Hypothalamus (tissue), 51 donors: ENCODE results near the gene TOR1AIP2.

Source experiments
- DNase-seq, 51 donors: peaks; one replicate each; lab custom pipeline; 2025; lab: John Stamatoyannopoulos, UW

The TOR1AIP2 gene

DNA sequence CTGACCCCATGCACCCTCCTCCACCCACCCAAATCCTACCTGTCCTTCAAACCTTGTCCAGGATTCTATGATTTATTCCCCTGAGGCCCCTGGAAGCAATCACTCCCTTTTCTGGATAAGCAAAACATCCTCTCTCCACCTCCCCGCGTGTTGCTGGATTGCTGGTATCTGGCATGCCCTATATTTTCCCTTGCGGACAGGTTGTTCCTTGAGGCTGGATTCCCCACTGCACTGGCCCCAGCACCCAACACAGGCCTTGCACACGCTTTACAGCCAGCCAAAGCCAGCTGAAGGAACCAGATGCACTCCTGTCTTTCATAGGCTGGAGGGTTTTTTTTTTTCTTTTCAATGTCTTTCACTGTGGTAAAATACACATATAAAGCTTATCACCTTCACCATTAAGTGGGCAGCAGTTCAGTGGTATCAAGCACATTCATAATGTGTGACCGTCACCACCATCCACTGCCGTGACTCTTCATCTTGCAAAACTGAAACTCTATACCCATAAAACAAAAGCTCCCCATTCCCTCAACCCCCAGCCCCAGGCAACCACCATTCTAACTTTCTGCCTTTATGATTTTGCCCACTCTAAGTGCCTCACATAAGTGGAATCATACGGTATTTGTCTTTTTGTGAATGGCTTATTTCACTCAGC is 50.9 kb downstream of the TOR1AIP2 start:
- DNase-seq, result no peak

DNA sequence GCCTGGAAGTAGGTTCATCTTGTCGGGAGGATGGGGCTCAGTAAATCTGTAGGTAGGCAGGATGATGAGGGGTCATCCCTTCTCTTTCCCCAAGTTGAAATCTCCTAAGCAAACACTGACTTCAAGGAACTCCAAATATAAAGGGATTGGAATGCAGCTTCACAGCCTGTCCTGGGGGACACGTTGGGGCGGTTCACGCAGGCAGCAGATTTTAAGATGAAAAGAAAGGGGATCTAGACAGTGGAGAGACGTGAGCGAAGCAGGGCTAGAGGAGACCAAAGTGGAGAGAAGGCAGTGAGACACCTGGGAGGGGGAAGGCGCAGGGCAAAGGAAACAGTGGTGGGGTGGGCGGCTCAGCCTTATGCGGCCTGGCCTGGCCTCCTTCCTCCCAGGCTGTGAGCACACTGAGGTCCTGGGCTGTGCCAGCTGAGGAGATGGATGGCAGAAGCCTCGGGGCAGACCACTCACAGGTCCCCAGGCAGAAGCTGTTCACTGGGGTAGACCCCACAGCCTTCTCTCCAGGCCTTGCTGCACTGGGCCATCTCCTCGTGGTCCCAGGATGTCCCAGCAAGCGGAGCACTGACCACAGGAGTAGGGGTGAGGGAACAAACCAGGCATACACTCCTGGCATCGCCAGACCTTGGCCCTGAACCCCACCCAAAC is 51.7 kb downstream of the TOR1AIP2 start:
- DNase-seq, result no peak

DNA sequence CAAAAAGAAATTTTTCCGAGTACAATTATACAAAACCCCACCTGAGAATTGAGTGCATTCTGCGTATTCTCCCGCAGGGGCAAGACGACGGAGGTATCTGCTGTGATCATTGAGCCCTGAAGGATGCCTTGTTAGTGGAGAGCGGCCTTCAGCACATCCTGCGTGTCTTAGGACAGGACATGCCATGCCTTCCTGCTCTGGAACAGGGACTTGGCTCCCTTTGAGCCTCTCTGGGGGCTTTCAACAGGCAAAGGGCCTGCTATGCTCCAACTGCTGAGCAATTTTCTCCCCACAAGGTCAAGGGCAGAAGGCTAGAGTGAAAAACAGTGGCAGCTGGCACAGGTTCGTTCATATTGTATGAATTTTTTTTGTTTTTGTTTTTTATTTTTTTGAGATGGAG is 52.4 kb downstream of the TOR1AIP2 start:
- no peak for DNase-seq

DNA sequence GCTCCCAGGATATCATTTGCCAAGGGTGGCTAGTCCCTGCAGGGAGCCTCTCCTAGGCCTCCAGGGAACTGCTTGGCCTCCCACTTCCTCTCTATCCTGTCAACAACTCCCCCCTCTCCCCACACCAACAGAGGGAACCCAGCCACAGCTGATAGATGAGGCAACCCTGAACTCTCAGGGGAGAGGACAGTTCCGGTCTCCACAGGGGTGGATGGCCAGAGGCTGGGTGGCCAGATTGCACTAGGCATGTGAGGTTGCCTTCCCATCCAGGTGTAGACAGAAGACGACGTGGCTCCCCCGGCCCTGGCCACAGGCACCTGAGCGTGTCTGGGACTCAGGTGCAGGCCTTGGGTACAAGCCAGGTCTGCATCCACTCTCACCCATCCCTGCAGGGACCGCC is 53.3 kb downstream of the TOR1AIP2 start:
- DNase-seq, result no peak

DNA sequence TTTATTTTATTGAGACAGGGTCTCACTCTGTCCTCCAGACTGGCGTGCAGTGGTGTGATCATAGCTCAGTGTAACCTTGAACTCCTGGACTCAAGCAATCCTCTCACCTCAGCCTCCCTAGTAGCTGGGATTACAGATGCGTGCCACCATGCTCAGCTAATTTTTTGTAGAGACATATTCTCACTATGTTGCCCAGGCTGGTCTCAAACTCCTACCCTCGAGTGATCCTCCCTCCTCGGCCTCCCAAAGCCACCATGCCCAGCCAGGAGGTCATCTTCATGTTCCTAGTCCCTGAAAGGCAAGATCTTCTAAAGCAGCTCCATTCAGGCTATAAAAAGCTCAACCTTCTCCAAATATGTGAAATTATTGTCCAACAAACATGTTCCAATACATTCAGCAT is 53.9 kb downstream of the TOR1AIP2 start:
- DNase-seq, result no peak

DNA sequence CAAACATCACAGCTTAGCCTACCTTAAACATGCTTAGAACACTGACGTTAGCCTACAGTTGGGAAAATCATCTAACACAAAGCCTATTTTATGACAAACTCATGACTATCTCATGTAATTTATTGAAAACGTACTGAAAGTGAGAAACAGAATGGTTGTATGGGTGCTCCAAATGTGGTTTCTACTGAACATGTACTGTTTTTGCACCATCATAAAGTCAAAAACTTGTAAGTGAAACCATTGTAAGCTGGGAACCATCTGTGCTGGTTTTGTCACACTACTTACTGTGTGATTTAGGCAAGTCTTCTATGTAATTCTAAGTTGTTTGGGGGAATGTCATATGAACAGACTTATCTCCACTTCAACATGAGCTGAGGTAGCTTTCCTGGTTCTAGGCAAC is 55.5 kb downstream of the TOR1AIP2 start:
- DNase-seq, result no peak

DNA sequence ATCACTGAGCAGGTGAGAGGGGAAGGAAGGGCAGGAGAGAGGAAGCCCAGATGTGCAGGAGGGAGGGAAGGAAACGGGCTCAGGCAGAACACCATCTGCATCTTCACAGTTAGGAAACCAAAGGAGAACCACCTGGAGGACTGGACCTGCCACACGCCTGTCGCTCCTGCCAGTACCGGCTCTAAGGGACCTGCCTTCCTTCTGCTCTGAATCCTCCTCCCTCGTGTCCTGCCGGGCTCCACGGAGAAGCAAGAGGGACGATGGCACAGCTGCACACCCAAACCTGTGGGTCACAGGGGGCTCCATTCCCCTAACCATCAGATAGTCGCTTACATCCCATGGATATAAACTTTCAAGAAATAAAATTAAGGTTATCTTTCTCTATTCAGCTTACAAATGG is 56.1 kb downstream of the TOR1AIP2 start:
- DNase-seq, result no peak

DNA sequence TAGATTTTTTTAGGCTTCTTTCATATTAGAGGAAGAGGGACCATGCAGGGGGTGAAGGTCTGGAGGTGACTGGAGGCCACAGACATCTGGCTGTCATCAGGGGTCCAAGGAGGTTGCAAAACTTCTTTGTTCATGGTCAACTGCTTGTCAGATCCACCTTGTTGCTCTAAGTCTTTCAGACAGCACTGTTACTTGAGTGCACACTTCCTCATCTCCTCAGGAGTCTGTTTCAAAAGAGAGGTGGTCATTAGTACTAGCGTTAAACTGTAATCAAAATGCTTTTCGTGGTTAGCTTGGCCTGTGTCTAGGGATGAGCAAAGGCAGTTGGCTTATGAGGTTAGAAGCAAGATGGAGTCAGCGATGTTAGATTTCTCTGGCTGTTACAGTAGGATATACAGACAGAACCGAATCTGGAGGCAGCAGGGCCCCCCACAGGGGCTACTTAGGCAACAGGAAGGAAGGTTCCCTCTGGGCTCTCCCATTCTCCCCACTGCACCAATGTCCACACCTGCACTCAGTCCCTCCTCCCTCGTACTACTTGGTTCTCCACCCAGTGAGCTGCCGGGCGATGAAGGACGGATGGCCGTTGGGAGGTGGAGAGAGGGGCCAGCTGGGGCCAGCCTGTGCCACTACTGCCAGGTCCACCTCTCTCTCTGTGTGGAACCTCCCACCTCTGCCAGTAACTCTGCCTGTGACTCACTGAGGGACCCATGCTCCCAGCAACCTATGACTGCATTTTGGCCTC is 57.2 kb downstream of the TOR1AIP2 start:
- DNase-seq, result no peak

DNA sequence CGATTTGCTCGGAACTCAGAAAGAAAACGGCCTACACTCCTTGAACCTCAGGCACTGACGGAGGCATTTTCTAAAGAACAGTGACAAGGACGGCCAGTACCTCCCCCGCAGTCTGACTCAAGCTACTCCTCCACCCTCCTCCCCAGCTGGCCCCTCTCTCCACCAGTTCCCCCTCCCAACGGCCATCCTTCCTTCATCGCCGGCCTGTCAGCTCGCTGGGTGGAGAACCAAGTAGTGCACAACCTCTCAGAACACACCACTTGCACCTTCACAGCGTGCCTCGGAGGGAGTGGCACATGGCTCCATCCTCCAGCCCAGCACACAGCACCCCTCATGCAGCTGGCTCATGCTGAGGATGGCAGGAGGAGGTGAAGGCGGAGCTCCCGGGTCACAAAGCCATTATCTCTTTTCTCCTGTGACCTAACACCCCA is 58.8 kb downstream of the TOR1AIP2 start:
- DNase-seq, result peak in 1 of 51 donors; percentile 28

DNA sequence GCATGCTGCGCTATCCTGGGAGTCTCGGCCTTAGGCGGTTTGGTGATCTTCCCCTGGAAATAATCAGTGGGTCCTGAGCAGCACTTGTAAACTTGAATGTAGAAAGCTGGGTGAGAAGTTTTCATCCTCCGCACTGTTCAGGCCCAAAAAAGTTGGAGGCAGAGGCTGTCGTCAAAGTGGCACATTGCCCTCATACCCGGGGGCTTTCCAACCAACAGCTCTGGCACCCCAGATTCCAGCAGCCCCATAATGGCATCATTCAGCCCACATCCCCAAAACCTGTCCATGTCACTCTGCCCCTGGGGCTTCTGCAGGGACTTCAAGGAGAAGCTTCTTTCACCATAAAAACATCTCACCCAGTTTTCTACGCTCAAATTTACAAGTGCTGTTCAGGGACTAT is 59.3 kb downstream of the TOR1AIP2 start:
- no peak for DNase-seq

DNA sequence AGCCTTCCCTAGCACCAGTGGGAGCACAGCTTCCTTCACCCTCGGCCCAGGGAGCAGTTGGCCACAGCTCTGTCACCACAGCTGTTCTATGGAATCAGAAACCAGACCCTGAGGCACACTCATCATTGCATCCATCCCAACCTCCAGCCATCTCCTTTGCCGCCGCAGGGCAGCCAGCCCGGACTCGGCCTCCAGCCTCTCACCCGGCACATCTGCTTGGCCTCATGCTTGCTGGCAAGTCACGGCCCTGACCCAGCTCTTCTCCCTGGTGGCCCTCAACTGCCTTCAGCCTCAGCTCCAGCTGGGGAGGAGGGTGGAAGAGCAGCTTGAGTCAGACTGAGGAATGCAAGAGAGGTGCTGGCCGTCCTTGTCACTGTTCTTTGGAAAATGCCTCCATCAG is 59.8 kb downstream of the TOR1AIP2 start:
- DNase-seq, result no peak

DNA sequence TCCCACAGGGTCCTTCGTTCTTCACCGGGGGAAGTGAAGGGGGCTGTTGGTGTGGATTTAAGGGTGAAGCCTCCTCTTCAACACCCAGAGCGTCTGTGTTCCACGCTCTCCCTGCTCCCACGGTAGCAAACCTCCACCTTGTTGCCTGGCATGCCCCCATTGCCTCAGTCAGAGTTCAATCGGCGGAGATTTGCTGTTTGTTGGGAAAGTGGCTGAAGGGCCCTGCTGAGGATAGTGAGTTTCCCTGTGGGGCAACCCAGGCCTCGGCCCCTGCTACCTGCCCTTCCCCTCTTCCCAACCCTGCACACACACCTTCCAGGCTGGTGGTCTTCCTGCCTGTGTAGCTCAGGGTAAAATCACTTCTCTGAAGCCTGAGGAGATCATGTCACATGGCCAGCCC is 60.5 kb downstream of the TOR1AIP2 start:
- no peak for DNase-seq

DNA sequence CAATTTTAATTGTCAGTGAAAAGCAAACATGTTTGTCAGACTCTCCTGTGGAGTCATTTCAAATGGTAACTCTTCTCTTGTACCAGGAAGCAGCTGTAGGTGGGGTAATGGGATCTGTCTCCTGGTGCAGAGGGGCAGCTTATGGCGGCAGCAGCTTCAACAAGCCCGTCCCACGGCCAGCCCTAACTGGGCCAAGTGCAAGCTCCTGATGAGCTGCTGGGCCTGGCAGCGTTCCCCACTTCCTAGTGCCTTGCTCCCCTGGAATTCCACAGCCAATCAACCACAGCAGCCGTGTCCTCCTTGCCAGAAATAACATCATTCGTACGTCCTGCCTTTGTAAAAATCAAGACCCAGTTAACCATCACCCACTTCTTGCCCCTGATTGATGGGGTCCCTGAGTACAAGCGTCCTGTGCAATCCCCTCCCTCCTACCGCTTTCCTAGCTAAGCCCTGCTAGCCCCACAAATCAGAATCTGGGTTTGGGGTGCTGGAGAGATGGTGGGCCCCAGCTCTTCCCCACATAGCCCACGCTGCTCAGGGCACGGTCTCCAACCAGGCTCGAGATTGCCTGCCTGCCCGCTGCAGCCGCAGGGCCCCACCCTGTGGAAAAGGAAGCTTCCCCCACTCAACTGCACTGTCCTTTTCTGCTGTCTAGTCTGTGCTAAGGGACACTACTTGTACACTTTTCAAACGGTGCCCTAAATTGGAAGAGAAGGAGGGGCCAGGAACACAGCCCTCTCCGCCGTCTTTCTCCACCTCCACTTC is 61.2 kb downstream of the TOR1AIP2 start:
- no peak for DNase-seq

DNA sequence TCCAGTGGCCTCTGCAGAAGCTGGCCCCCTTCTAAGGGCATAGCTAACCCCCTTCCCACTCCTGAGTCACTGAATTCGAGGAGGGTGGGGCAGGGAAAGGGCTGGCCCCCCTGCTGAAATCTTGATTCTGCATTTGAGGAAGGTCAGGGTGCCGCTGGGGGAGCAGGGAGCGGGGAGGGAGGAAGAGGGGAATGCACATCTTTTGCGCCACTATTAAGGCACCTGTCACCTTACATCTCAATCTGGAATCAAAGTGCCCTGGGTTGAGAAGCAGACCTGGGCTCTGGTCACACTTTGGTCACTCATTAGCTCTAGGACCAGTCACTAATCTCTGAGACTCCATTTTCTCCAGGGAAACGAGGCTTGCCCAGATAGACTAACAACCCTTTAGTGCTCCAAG is 62.0 kb downstream of the TOR1AIP2 start:
- DNase-seq, result peak in 1 of 51 donors; percentile 52

DNA sequence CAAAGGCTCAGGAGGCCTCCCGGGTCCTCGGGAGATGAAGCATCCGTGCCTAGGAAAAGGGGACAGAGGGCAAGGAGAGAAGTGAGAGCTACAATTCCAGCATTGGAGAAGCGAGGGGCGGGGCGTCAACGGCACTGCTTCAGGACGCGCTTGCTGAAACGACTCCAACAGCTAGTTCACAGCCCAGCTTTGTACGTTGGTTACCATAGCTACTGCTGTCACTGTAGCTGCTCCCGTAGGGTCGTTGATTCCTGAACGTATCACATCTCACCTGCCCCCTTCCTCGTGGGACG is 63.1 kb downstream of the TOR1AIP2 start:
- DNase-seq, result peak in 8 of 51 donors; percentile 47 to 71 (median 54)

DNA sequence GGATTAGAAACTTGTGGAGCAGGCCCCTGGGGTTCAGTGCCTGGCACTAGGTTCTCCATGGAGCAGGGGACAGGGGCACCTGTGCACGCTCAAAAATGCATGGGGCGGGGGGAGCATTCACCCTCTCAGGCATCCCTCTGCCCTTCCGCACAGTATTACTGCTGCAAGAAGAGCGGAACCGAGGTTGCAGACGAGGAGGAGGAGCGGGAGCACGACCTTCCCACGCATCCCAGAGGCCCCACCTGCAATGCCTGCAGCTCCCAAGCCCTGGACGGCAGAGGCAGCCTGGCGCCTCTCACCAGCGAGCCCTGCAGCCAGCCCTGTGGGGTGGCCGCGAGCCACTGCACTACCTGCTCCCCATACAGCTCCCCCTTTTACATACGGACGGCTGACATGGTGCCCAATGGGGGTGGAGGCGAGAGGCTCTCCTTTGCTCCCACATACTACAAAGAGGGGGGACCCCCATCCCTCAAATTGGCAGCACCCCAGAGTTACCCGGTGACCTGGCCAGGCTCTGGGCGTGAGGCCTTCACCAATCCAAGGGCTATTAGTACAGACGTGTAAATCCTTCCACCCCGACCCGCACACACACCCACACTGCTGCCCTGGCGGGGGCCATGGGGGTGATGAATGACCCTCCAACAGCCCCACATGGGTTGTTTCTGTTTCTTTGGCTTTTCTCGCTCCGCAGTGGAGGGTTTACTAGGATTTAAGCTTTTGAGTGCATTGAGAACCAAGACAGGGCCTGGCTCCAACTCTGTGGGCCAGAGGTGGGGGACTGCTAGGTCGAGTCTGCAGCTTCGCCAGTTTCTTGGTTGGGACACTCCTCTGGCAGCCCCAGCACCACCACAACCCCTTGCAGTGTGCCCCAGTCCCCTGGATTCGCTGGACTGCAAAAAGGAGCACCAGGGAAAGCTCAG is 63.7 kb downstream of the TOR1AIP2 start:
- peak in 1 of 51 donors; percentile 36 for DNase-seq

DNA sequence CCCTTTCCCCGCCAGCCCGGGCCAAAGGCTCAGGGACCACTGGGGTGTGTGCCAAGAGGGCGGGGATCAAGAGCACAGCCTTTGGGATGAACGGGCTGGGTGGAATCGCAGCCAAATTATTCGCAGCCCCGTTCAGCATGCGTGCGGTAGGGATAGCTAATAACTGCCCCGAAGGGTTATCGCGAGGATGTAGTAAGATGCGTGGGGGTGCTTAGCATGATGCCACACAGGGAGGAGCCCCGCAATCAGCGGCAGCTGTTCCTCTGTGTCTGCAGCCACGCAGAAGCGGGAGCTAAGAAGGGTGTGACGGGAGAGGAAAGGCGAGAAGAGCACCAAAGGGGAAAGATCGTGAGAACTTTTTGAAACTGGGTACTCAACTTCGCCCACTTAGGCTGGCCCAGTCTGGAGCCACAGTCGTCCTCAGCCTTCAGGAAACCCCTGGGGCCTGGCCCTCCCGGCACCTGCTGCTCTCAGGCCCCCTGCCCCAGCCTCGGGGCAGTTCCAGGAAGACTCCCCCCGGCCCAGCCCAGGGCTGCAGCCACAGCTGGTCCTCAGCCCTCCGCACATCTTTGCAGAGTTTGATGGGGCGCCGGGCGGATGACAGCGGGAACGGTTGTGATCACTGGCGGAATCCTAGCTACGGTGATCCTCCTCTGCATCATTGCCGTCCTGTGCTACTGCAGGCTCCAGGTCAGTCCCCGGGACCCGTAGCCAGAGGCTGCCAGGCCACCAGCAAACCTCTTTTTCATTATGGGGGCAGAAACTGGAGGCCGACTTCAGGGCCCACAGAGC is 64.9 kb downstream of the TOR1AIP2 start:
- no peak for DNase-seq

DNA sequence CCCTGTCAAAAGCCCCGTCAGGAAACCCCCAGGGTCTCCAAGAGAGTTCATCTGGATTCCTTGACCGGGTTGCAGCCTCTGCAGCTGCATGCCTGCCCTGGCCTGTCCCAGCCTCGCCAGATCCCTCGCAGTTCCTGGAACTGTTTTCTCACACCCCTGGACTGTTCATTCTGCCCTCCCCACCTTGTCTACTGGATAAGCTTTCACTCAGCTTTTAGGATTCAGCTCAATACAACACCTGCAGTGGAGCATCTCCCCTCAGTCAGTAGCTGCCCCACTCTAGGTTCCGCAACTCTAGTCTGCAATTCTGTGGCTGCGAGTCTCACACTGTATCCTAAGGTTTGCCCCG is 67.3 kb downstream of the TOR1AIP2 start:
- DNase-seq, result no peak
